ENCODE measurements around the gene MAGI2. TPM values are rescaled to one million over a fixed set of nuclear protein-coding genes. Genes with fewer than 3 reads are reported as not detected.

MAGI2 gene
- polyA plus RNA-seq, 3 donors = 0.03 to 0.11 TPM; not detected in 1

DNA sequence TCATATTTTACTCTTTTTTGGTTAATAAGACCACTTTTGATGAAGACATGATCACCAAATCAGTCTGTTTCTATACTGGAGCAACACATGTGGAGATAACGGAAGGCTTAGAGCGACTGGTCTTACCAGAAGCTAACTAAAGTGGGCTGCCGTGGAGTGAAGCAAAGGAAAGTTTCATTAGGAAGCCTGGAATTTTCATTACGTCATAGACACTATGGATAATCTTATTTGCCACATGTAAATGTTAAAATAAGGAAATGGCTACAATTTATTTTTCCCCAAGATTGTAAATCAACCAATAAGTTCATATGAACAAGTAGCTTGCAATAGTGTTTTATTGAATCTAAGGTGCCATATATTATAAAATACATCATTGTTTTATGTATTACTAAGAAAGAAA, 1469.5 kb downstream of the MAGI2 start:
- Histone ChIP-seq H3K4me2 (replicated peaks; ENCODE audit: extremely low read depth, low read length, poor library complexity, severe bottlenecking) (no peak overlapping the region), H3K36me3 (replicated peaks in 1 of 2; ENCODE audit: control insufficient read depth in 1 of 2, insufficient read depth in 2 of 2, low read length in 2 of 2) (no peaks in the 10 kb centered on the region), H3K27me3 (ENCODE audit: control insufficient read depth in 2 of 2, insufficient read depth in 2 of 2, low read length in 2 of 2) (no peaks in the 10 kb centered on the region), H4K20me1 (ENCODE audit: insufficient read depth, low read length) (no peaks in the 10 kb centered on the region), H2AFZ (ENCODE audit: insufficient read depth, low read depth, low read length, poor library complexity, severe bottlenecking) (no peak overlapping the region), H3K4me1 (ENCODE audit: control insufficient read depth in 1 of 2, insufficient read depth in 2 of 2, low read length in 2 of 2) (no peaks in the 10 kb centered on the region), H3K9me3 (replicated peaks in 1 of 2; ENCODE audit: control insufficient read depth in 1 of 2, insufficient read depth in 1 of 2, low read length in 2 of 2) (no peaks in the 10 kb centered on the region), H3K4me3 (replicated peaks in 1 of 3; ENCODE audit: low read depth in 2 of 3, low read length in 3 of 3) (no peak overlapping the region), H3K9ac (ENCODE audit: insufficient read depth, low read length, poor library complexity, severe bottlenecking) (no peak overlapping the region), H3K27ac (ENCODE audit: low read depth in 1 of 2, low read length in 2 of 2) (no peak overlapping the region), H3K79me2 (ENCODE audit: insufficient read depth, low read length) (no peaks in the 10 kb centered on the region)
- Mint-ChIP-seq H3K36me3 (no peaks in the 10 kb centered on the region), H3K4me3 (no peak overlapping the region), H3K27ac (no peak overlapping the region), H3K27me3 (ENCODE audit: low read depth in 3 of 3) (peaks cover 0 to 3% (median 1%) of the 10 kb centered on the region in 3 donors), H3K4me1 (no peaks in the 10 kb centered on the region), H3K9me3 (peaks cover 0 to 8% (median 4%) of the 10 kb centered on the region in 7 donors)
- TF ChIP-seq CTCF (IDR thresholded peaks at IDR 0.05) = no peak
- DNase-seq = no peak
- no CpG with 5 or more reads among the region's 4 CpGs for WGBS (ENCODE audit: insufficient coverage)
- intact Hi-C loops (cut with micrococcal nuclease) = no loop called here

DNA sequence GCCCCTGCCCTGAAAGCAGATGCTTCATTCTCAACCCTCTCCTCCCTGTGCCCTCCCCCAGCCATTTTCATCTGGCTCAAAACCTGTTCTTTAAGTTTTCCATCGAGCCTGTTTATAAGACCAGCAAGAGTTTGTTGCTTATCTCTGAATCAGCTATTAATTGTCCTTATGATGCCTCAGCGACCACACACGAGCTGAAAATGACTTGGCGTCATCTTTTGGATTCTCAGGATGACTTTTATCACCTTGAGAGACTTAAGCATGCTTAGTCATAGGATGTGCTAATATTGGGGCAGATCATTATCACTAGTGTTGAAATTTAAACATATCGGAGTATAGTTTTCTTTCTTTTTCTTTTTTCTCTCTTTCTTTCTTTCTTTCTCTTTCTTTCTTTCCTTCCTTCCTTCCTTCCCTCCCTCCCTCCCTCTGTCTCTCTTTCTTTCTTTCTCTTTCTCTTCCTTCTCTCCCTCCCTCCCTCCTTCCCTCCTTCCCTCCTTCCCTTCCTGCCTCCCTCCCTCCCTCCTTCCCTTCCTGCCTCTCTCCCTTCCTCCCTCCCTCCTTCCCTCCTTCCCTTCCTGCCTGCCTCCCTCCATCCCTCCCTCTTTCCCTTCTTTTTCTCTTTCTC, 1470.4 kb downstream of the MAGI2 start:
- Mint-ChIP-seq H3K4me3 (no peak overlapping the region), H3K9me3 (peaks cover 0 to 8% (median 3%) of the 10 kb centered on the region in 7 donors), H3K27me3 (ENCODE audit: low read depth in 3 of 3) (peaks cover 0 to 3% (median 1%) of the 10 kb centered on the region in 3 donors), H3K4me1 (no peaks in the 10 kb centered on the region), H3K27ac (no peak overlapping the region), H3K36me3 (no peaks in the 10 kb centered on the region)
- Histone ChIP-seq H3K27ac (ENCODE audit: low read depth in 1 of 2, low read length in 2 of 2) (no peak overlapping the region), H4K20me1 (ENCODE audit: insufficient read depth, low read length) (no peaks in the 10 kb centered on the region), H3K4me2 (replicated peaks; ENCODE audit: extremely low read depth, low read length, poor library complexity, severe bottlenecking) (no peak overlapping the region), H2AFZ (ENCODE audit: insufficient read depth, low read depth, low read length, poor library complexity, severe bottlenecking) (no peak overlapping the region), H3K4me1 (ENCODE audit: control insufficient read depth in 1 of 2, insufficient read depth in 2 of 2, low read length in 2 of 2) (no peaks in the 10 kb centered on the region), H3K9me3 (replicated peaks in 1 of 2; ENCODE audit: control insufficient read depth in 1 of 2, insufficient read depth in 1 of 2, low read length in 2 of 2) (no peaks in the 10 kb centered on the region), H3K9ac (ENCODE audit: insufficient read depth, low read length, poor library complexity, severe bottlenecking) (no peak overlapping the region), H3K36me3 (replicated peaks in 1 of 2; ENCODE audit: control insufficient read depth in 1 of 2, insufficient read depth in 2 of 2, low read length in 2 of 2) (no peaks in the 10 kb centered on the region), H3K4me3 (replicated peaks in 1 of 3; ENCODE audit: low read depth in 2 of 3, low read length in 3 of 3) (no peak overlapping the region), H3K27me3 (ENCODE audit: control insufficient read depth in 2 of 2, insufficient read depth in 2 of 2, low read length in 2 of 2) (no peaks in the 10 kb centered on the region), H3K79me2 (ENCODE audit: insufficient read depth, low read length) (no peaks in the 10 kb centered on the region)
- WGBS (ENCODE audit: insufficient coverage) = 95% methylated on average over 4 of the region's 5 CpGs
- intact Hi-C loops (cut with micrococcal nuclease) = no loop called here
- TF ChIP-seq CTCF (IDR thresholded peaks at IDR 0.05) = no peak
- no peak for DNase-seq

Measured in CD14-positive monocyte (primary cell).